Femur (tissue), 1 donor: Measurements from ENCODE around the gene ACO2.
A peak's percentile ranks its signal among the peaks of the same experiment; 100 is the strongest.
"Not testable (repeated sequence)": the region's sequence is repeated elsewhere in the genome, so short reads cannot be mapped to it uniquely, and the experiment has no call there.

Source experiments
- DNase-seq: peaks from one replicate; pipeline ENCODE4 v3.0.0-alpha.2; 2017

ACO2 gene

DNA sequence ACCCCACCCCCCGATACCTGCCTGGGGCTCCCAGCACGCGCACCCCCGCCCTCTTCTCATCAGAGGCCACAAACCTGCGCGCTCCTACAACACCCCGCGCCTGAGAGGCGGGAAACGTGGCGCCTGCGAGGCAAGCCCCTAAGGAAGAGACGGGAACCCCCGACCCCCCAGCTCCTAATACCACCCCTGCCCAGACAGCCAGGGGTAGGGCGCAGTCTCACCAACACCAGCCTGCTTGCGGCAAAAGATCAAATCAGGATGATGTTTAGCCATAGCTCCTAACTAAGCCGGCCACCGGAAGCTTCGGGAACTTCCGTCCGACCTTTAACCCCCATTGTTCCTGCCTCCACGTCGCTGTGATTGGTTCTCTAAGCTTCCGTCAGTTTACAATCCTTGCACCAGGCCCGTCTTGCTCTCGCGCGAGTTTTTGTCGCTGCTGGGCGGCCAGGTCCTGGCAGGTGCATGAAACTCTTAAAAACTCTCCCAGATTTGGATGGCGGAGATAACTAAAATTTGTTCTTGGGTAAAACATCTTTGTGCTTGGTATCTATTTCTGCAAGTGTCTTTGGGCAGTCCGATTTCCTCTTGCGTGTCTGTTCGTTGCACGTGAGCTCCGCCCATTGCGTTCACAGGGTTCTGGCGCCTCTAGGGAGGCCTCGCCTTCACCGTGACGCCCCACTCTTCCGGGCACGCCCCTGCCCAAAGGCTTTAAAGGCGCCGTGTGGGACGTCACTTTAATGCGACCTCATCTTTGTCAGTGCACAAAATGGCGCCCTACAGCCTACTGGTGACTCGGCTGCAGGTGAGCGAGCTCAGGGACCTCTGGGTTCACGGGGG lies at the start of gene ACO2, which contains the start of gene PHF5A:
Gene ACO2 (plus strand): TSS at position 737 of the 837 bp plus-strand sequence. CDS start 30 bp downstream, at position 767.
Gene PHF5A (minus strand): TSS at position 312 of the 837 bp plus-strand sequence. CDS start 39 bp downstream, at position 273.
- peak; percentile 98 for DNase-seq

DNA sequence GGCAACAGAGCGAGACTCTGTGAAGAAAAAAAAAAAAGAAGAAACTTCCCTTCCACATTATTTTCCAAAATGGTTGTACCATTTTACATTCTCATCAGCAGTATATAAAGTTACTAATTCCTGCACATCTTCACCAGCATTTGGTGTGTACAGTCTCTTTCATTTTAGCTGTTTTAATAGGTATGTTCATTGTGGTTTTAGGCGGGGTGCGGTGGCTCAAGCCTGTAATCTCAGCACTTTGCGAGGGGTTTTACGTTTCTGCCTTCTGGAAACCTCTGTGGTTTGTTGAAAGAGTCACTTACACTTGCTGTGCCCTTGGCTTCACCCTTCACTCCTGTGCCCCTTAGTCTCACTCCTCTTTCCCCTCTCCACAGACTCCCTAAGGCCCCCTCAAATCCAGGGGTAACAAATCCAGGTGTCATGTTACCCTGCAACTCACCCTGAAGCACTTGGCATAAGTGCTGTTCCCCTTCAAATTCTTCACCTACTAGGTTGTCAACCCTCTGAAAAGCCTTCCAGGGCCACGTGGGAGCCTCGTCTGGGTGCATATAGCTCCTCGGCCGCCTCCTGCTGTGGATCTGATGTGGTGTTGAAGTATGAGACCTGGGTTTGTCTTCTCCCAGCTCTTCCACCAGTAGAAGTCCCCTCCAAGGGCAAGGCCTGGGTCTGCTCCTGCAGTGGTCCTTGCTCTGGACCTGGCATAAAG lies 43.1 kb upstream of the ACO2 start:
- DNase-seq = no peak

DNA sequence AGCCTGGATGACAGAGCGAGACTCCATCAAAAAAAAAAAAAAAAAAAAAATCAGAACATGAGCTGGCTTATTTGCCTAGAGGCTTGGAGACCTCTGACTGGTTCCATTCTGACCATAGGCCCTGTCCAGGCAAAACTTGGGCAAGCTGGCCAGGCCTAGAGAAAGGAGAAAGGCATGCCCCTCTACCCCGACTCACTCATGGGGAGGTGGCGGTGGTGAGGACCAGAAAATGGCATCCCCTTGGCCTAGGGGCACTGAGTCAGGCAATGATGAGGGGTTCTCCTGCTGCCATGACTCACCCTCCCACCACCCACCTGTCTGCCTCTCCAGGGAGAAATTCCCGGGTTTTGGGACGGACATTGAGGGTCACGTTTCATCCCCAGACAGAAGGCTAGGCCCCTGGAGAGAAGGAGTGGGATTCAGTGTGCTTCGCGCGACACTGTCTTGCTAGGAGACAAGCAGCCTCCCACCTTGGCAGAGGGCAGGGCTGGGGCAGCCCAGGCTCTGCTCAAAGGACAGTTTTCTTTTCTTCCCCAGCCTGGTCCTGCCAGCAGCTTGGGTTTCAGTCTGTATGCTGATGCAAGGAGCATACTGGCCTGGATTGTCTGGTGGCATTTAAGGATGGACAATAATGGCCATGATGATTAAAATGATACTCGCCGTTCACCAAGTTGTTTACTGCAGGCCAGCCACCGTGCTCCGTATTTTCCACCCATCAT lies 39.5 kb upstream of the ACO2 start:
- no peak for DNase-seq

DNA sequence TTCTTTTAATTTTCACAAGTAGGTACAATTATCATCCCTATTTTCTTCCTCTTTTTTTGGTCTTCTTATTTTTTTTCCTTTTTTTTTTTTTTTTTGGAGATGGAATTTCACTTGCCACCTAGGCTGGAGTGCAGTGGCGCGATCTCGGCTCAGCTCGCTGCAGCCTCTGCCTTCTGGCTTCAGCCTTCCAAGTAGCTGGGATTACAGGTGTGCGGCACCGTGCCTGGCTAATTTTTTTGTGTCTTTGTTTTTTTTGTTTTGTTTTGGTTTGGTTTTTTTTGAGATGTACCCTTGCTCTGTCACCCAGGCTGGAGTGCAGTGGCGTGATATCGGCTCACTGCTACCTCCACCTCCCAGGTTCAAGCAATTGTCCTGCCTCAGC lies 39.0 kb upstream of the ACO2 start:
- no peak for DNase-seq

DNA sequence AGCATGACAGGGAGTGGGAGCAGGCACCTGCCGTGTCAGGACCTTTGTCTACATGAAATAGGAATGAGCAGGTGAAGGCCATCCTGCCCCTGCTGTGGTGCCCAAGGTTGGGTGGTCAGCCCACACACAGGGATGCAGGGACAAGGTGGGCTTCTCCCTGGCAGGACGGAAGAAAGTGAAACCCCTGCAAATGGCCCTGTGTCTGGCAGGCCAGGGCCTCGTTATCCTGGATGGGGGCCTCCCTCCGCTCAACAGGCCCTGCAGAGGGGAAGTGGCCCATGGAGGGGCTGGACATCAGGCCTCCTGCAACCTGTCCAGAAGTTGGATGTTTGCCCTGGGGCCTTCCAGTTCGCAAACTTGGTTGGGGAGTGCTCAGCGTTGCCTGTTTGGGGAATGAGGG lies 37.3 kb upstream of the ACO2 start:
- no peak for DNase-seq

DNA sequence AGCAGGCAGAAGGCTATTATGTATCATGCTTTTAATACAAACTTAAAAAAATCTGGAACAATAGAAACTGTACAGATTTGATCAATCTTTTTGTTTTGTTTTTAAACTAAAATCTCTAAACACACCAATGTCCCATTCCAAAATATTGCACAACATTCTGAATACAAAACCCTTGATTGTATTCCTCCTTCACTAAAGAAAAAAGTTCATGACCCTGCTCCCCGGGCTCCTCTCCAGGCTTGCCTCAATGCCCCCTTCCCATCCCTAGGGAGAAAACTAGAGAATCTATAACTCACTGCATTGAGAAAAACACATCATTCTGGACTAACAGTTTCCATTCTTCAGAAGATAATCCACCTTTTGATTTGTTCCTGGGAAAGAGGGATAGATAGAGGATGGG lies 35.4 kb upstream of the ACO2 start:
- not testable (repeated sequence) for DNase-seq

DNA sequence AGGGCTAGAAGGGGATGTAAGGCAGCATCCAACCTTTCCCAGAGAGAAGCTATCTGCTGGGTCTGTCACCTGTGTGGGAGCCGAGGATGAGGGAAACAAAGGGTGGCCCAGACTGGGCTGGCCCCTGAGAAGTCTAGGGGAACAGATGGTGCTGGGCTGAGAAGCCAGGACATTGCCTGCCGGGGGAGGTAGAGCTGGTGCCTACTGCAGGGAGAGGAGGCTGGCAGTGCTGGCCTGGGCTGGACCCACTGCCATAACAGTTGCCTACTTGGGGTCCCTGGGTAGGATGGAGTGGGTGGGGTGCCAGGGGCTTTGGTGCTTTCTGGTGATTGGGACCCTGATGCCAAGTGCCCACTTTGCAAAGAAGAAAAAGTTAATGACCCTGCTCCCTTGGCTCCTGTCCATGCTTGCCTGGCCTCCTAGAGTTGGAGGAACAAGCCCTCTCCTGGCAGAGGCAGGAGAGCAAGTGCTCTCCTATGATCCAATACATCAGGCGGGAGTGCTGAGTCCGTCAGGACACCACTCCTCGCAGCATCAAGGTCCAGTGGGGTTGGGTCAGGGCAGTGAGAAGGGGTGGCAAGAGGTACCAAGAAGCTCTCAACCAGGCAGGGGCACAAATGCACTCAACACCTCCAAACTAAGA lies 34.4 kb upstream of the ACO2 start:
- not testable (repeated sequence) for DNase-seq

DNA sequence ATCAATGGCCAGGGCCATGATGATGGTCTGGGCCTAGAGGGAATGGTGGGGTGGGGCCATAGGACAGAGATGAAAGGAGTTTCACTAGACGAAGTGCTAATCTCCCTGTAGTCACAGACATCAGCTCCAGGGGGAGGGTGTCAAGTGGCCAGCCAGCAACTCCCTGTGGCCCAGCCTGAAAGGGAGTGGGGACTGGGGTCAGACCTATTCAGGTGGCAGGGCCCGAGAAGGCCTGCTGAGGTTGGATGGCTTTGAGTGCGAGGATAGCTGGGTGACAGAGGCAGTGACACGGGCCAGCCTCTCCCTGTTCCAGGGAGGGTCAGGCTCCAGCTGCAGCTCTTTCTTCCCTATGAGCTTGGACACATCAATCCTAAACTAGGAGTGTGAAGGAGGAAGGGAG lies 33.4 kb upstream of the ACO2 start:
- no peak for DNase-seq

DNA sequence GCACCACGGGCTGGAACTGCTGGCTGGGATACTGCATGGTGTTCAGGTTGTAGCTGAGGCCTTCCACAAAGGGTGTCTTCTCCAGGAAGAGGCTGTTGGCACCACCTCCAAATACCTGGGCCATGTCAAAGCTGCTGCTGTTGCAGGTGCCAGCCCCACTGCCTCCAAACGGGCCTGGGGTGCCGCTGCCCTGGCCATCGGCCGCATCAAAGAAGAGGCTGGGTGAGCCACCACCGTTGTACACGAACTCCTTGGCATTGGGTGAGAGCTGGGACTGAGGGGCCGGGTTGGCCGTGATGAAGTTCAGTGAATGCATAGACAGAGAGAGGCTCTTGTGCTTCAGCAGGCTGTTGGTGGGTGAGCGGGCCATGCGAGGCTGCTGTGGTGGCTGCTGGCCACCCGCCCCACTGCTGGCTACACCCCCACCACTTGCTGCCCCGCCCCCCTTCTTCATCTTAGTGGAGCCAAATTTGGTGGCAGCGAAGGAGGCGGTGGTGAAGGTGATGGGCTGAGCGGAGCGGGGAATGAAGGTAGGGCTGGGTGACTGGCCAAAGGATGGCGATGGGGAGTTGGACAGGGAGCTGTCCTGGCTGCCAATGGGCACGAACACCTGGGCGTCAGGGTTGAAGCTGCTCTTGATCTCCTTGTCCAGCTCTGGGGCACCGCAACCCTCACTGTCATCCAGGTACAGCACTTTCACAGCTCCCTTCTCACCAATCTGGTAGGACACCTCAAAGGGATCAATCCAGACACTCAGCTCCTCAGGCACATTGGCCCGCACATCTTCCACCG lies 32.4 kb upstream of the ACO2 start:
- DNase-seq = no peak

DNA sequence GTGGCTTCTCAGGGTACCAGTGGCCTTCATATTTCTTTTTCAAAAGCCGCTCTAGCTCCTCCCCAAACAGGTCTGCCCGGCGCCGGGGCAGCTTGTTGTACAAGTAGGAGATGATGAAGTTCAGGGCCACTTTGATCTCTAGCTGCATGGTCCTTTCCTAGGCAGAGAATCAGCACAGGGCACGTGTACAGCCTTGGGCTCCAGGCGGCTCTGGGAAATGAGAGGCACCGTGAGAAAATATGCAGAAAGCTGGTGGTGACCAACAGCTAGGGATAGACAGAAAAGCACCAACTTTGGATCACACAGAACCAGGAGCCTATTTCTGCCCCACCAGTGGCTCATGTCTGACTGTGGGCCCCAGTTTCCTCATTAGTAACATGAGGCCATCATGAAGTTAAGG lies 31.7 kb upstream of the ACO2 start:
- DNase-seq = no peak

DNA sequence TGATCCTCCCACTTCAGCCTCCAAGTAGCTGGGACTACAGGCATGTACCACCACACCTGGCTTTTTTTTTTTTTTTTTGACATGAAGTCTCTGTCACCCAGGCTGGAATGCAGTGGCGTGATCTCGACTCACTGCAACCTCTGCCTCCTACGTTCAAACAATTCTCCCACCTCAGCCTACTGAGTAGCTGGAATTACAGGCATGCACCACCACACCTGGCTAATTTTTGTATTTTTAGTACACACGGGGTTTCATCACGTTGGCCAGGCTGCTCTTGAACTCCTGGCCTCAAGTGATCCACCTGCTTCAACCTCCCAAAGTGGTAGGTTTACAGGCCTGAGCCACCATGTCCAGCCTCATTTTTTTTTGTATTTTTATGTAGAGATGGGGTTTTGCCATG lies 28.4 kb upstream of the ACO2 start:
- not testable (repeated sequence) for DNase-seq

DNA sequence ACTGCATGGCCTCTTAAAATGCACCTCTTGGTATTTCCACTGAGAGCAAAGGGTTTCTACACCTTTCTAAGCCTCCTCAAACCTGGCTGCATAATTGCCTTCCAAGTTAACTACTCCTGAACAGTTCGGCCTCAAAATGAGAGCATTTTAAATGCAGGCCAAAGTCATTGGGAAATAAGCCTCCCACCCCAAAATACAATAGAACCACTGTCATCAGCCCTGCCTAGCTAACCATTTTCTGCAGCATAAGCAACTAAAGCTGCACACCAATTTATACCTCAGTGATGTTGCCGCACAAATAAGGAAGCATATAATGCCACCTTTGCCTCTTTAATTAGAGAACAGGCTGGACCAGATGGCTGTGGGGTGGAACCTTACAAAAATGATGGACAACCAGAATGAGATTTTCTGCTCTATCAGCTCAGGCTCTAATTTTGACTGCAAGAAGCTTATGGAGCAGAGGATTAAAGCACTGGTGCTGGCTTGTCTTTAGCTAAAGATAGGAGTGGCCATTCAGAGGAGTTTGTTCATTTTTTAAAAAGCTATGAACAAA lies 26.6 kb upstream of the ACO2 start:
- DNase-seq = no peak

DNA sequence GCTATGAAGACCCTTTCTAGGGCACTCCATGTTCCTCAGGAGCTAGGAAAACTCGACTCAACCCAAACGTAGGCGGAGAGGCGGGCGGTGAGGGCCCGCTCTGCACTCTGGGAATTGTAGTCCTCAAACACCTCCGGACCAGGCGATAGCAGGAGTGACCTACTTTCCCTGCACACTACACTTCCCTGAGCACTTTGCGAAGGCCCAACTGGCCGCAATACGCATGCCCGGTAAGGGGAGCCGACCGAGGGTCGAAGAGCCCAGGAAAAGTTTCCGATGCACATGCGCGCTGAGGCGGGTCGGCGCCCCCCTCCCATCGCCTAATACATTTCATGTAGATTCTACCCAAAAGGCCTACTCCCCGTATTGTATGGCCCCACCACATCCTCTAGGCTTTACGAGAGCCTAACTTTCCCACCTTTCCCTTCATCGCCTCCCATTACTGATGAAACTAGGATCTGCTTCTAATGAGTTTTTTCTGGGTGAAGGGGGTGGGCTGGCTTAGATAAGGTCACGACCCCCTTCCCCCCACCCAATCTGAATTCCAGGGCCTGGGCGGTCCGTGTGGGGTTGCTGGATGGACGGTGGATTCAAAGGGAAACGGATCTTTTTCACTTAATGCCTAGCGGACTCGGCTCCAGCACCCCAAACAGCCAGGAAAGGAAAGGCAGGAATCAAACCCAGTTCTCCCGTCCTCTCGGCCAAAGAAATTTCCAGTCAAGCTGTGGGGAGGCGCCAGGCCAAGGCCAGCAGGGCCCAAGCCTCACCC lies 24.4 kb upstream of the ACO2 start:
- DNase-seq = peak; percentile 99

DNA sequence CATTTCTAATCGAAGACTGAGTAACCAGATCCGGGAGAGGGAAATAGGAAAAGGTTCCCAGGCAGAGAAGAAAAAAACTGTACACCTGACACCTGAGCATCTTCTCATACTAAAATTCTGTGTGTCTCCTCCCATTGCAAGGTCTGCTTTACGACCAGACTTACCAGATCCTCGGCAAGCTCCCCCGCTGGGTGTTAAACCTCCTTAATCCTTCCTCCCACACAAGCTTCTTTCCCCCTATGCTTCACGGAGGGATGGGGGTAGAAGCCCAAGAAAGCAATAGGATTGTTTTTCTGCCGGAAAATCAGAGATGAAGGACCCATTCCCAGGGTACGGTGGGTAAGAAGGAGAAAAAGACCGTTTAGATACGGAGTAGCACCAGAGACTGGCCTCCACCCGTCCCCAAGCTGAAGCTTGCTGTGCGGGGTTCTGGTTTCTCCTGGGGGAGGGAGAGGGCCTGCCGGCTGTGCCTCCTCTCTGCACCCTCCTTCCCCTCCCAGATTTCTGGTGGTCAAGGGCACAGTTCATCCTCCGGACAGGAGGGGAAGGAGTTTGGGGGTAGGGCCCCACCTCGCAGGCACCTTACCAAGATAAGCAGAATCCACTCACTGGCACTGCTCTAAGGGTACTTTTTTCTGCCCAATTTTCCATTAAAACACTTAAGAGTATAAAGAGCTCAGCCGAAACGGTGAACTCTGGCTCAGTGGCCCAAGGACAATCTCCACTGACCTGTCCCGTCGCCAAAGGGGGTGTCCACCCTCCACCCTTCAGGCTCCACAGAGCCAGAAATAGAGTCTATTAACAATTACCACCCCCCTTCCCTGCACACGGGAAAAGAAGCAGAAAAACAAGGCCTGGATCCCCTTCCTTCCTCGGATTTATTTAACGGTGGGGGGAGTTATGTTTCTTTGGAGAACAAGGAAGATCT lies 23.5 kb upstream of the ACO2 start:
- DNase-seq = peak; percentile 46

DNA sequence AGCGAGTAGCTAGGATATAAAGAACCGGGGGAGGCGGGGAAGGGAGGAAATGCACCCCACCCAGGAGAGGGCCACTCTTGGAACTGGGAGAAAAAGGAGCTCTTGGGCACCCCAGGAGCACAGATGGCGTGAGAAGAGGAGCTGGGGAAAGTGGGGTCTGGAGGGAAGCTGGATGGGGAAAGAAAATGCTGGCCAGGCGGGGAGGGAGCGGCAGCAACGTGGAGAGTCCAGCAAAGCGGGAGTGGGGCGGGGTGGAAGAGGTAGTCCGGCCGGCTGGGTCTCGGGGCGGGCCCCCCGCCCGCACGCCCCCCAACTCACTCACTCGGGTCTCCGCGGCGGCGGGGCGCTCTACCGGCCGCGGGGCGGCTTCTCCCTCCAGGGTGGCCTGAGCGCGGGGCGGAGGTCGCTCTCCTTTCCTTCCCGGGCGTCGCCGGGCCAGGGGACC lies 22.8 kb upstream of the ACO2 start:
- DNase-seq = peak; percentile 55

DNA sequence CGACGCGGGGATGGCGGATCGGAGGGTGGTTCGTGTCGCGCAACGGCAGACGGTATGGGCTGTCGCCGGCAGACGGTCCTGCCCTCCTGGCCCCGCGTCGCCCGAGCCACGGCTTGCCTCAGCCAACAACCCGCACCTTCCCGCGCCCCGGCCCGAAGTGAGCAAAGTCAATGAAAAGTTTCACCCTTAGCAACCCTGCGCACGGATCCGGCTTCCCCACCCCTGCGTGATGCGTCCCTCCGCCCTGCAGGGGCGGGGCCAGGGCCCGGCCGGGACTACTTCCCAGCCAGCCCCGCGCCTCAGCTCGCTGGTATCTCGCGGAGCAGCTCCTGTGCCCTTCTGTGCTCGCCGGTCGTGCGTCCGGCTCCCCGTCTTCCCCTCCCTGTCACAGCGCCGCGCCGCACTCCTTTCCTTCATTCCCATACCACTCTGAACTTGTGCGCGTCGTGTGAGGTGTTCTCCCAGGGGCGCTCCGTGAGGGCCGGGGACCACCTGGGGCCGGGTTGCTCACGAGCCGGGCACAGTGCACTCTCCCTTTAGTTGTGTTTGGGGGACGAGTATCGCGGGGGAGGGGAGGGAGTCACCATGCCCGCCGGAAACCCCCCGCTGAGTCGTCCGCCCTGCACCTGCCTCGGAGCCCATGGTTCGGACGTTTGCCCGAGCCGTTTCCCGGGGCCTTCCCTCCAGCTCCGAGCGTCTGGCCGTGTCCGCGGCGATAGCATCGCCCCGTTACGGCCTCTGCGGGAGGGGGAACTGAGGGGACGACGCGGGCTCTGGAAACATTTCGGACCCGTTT lies 22.1 kb upstream of the ACO2 start, which contains the start of gene TOB2:
Gene TOB2 (minus strand): TSS at position 163 of the 796 bp plus-strand sequence. CDS start 9,456 bp downstream, outside the sequence.
- peak; percentile 96 for DNase-seq

DNA sequence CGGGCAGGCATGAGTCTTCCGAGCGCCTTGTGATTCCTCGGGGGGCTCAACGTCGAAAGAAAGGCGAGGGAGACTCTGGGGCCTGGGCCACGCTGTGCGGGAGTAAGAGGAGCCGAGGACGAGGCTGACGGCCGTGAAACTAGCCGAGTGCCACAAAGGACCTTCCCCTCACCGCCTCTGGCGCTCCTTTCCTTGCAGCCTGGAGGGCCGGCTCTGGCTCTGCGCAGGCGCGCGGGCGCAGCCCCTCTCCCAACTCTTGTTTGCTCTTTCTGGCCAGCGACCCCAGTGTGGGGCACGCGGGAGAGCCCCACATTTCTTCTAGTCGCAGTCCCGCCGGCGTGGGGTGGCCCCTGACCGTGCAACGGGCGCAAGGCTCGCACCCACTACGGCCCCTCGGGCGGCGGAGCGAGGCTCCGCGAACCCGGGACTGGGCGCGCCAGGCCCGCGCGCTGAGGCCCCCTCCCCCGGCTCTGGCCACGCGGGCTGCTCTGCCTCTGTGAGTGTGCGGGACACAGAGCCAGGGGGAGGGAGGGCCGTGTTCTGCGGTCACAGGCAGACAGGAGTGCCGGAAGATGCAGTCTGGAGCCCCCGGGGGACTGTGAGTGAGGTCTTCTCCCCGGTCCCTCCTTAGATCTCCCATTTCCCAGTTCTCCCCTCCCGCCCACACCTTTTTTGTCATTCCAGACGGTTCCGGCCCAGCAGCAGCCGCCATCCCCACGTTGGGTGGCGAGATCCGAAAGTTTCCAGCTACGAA lies 21.3 kb upstream of the ACO2 start:
- DNase-seq = peak; percentile 90
